Esophagus (tissue), 2 donors: ENCODE results near the gene USH2A. TPM values are rescaled to one million over a fixed set of nuclear protein-coding genes. Genes with fewer than 3 reads are reported as not detected.

ENCODE experiments used
- H3K27ac ChIP-seq, 2 donors: one replicate each; pipeline ENCODE4 v1.5.1; 2013; ENCODE audit warnings: low read depth in 2 of 2, mild to moderate bottlenecking in 2 of 2, inconsistent platforms in 1 of 2, low read length in 1 of 2, moderate library complexity in 1 of 2
- H3K27me3 ChIP-seq, 2 donors: one replicate each; pipeline ENCODE4 v1.6.1; 2013; ENCODE audit warnings: low read length in 2 of 2, control low read depth in 1 of 2, mild to moderate bottlenecking in 1 of 2; ENCODE audit not compliant: insufficient read depth in 2 of 2, control insufficient read depth in 1 of 2
- H3K36me3 ChIP-seq, 2 donors: one replicate each; pipeline ENCODE4 v1.6.1; 2013; ENCODE audit warnings: low read length in 1 of 2; ENCODE audit not compliant: control insufficient read depth in 2 of 2, insufficient read depth in 2 of 2
- H3K4me1 ChIP-seq, 2 donors: one replicate each; pipeline ENCODE4 v1.6.1; 2013; ENCODE audit warnings: low read length in 1 of 2; ENCODE audit not compliant: control insufficient read depth in 2 of 2, insufficient read depth in 2 of 2
- H3K4me3 ChIP-seq, 2 donors: one replicate each; pipeline ENCODE4 v1.5.1; 2013; ENCODE audit warnings: low read length in 2 of 2, mild to moderate bottlenecking in 2 of 2, low read depth in 1 of 2, moderate library complexity in 1 of 2
- H3K9me3 ChIP-seq, 2 donors: one replicate each; pipeline ENCODE4 v1.6.1; 2013; ENCODE audit warnings: mild to moderate bottlenecking in 2 of 2, low read depth in 1 of 2, low read length in 1 of 2, moderate library complexity in 1 of 2; ENCODE audit not compliant: control insufficient read depth in 2 of 2, insufficient read depth in 1 of 2
- WGBS, 2 donors: extraction: QIAGEN DNeasy Blood & Tissue Kit; methylation state at CpG; one replicate each; pipeline ENCODE4 v1.1.7; 2013; 5-methylcytosine and 5-hydroxymethylcytosine counted together
- polyA plus RNA-seq, 2 donors: library from polyadenylated mRNA; stranded (reverse); fragments of 200-250 nt; gene quantifications; one replicate each; pipeline ENCODE4 v1.2.3, GENCODE V29; 2013
- donor health status: healthy with polysubstance abuse.
- donor health status: Bipolar disorder and iron deficiency.

USH2A gene
- polyA plus RNA-seq, 2 donors: under 0.01 TPM; not detected in 1

- H3K36me3 ChIP-seq: no peaks in the 10 kb centered on the region
- H3K4me3 ChIP-seq: no peak overlapping the region
- 83% methylated on average over 2 of the region's 2 CpGs for WGBS, 2 donors
- H3K27me3 ChIP-seq: no peaks in the 10 kb centered on the region
- H3K27ac ChIP-seq: no peak overlapping the region
- H3K9me3 ChIP-seq: no peaks in the 10 kb centered on the region
- H3K4me1 ChIP-seq: no peaks in the 10 kb centered on the region
Measured at GRCh38 chr1:215667761-215668160, 755.5 kb downstream of the USH2A start.

- Histone ChIP-seq H3K27me3 (no peaks in the 10 kb centered on the region), H3K4me3 (no peak overlapping the region), H3K27ac (no peak overlapping the region), H3K4me1 (no peaks in the 10 kb centered on the region), H3K9me3 (no peaks in the 10 kb centered on the region), H3K36me3 (no peaks in the 10 kb centered on the region)
- WGBS, 2 donors: 75 to 84% methylated on average over 4 of the region's 4 CpGs
Measured at GRCh38 chr1:215665215-215665614, 758.0 kb downstream of the USH2A start.

- H3K27me3 ChIP-seq: no peaks in the 10 kb centered on the region
- no peaks in the 10 kb centered on the region for H3K4me1 ChIP-seq
- WGBS, 2 donors: 53 to 59% methylated on average over 1 of the region's 1 CpG
- H3K27ac ChIP-seq: no peak overlapping the region
- no peaks in the 10 kb centered on the region for H3K9me3 ChIP-seq
- no peaks in the 10 kb centered on the region for H3K36me3 ChIP-seq
- no peak overlapping the region for H3K4me3 ChIP-seq
Measured at GRCh38 chr1:215661033-215661432, 762.2 kb downstream of the USH2A start.

- Histone ChIP-seq H3K9me3 (no peaks in the 10 kb centered on the region), H3K36me3 (no peaks in the 10 kb centered on the region), H3K27me3 (no peaks in the 10 kb centered on the region), H3K27ac (no peak overlapping the region), H3K4me3 (no peak overlapping the region), H3K4me1 (no peaks in the 10 kb centered on the region)
Measured at GRCh38 chr1:215660259-215660658, 763.0 kb downstream of the USH2A start.

GRCh38 chr1:215657047-215657446 lies 766.2 kb downstream of the USH2A start:
- Histone ChIP-seq H3K4me1 (no peaks in the 10 kb centered on the region), H3K36me3 (no peaks in the 10 kb centered on the region), H3K4me3 (no peak overlapping the region), H3K27me3 (no peaks in the 10 kb centered on the region), H3K9me3 (no peaks in the 10 kb centered on the region), H3K27ac (no peak overlapping the region)
- WGBS, 2 donors: 84 to 86% methylated on average over 4 of the region's 4 CpGs

- no peaks in the 10 kb centered on the region for H3K9me3 ChIP-seq
- H3K4me1 ChIP-seq: no peaks in the 10 kb centered on the region
- no peak overlapping the region for H3K4me3 ChIP-seq
- no peaks in the 10 kb centered on the region for H3K27me3 ChIP-seq
- H3K36me3 ChIP-seq: no peaks in the 10 kb centered on the region
- 81 to 84% methylated on average over 1 of the region's 1 CpG for WGBS, 2 donors
- H3K27ac ChIP-seq: no peak overlapping the region
Measured at GRCh38 chr1:215652371-215652770, 770.9 kb downstream of the USH2A start.

- H3K27ac ChIP-seq: no peak overlapping the region
- no peaks in the 10 kb centered on the region for H3K9me3 ChIP-seq
- H3K36me3 ChIP-seq: no peaks in the 10 kb centered on the region
- WGBS, 2 donors: 48 to 50% methylated on average over 3 of the region's 3 CpGs
- no peaks in the 10 kb centered on the region for H3K27me3 ChIP-seq
- no peak overlapping the region for H3K4me3 ChIP-seq
- no peaks in the 10 kb centered on the region for H3K4me1 ChIP-seq
Measured at GRCh38 chr1:215651867-215652266, 771.4 kb downstream of the USH2A start.

- Histone ChIP-seq H3K36me3 (no peaks in the 10 kb centered on the region), H3K27me3 (no peaks in the 10 kb centered on the region), H3K9me3 (no peaks in the 10 kb centered on the region), H3K4me3 (no peak overlapping the region), H3K27ac (no peak overlapping the region), H3K4me1 (no peaks in the 10 kb centered on the region)
- 55 to 56% methylated on average over 9 of the region's 9 CpGs for WGBS, 2 donors
Measured at GRCh38 chr1:215650446-215651149, 772.6 kb downstream of the USH2A start.

- H3K9me3 ChIP-seq: no peaks in the 10 kb centered on the region
- no peak overlapping the region for H3K4me3 ChIP-seq
- no peaks in the 10 kb centered on the region for H3K27me3 ChIP-seq
- no peaks in the 10 kb centered on the region for H3K36me3 ChIP-seq
- no peak overlapping the region for H3K27ac ChIP-seq
- WGBS, 2 donors: 93 to 97% methylated on average over 4 of the region's 4 CpGs
- no peaks in the 10 kb centered on the region for H3K4me1 ChIP-seq
Measured at GRCh38 chr1:215648957-215649356, 774.3 kb downstream of the USH2A start.

GRCh38 chr1:215647738-215648137 lies 775.5 kb downstream of the USH2A start:
- no peaks in the 10 kb centered on the region for H3K36me3 ChIP-seq
- H3K4me3 ChIP-seq: no peak overlapping the region
- H3K27me3 ChIP-seq: no peaks in the 10 kb centered on the region
- H3K27ac ChIP-seq: no peak overlapping the region
- H3K9me3 ChIP-seq: no peaks in the 10 kb centered on the region
- 70 to 81% methylated on average over 3 of the region's 3 CpGs for WGBS, 2 donors
- H3K4me1 ChIP-seq: no peaks in the 10 kb centered on the region
